HCT116 (cell line): ENCODE data around the gene KNDC1.

Experiments used
- EZH2 ChIP-seq: fragments of 200-600 bp; sonication (generic); IDR thresholded peaks from 2 replicates; pipeline ENCODE4 v1.6.1; 2017; ENCODE audit warnings: antibody characterized with exemption, mixed run types
- EZH2phosphoT487 ChIP-seq: fragments of 200-600 bp; IDR thresholded peaks from 2 replicates; pipeline ENCODE4 v1.6.1; 2018; ENCODE audit warnings: antibody characterized with exemption, borderline replicate concordance
- RAD21 ChIP-seq: IDR thresholded peaks from 2 replicates; pipeline ENCODE4 v1.6.1; 2012; ENCODE audit warnings: low read depth, mild to moderate bottlenecking
- TCF7L2 ChIP-seq: IDR thresholded peaks from 2 replicates; pipeline ENCODE4 v1.7.0; 2011; ENCODE audit warnings: borderline replicate concordance, inconsistent platforms; ENCODE audit not compliant: insufficient read depth, insufficient read length; ENCODE audit errors: extremely low read depth
- YY1 ChIP-seq: IDR thresholded peaks from 2 replicates; pipeline ENCODE4 v1.6.1; 2011; ENCODE audit warnings: low read length, low read depth, moderate library complexity, mild to moderate bottlenecking; ENCODE audit not compliant: insufficient replicate concordance; ENCODE audit errors: extremely low read depth
- TF ChIP-seq, protein P1 (sequence below): IDR thresholded peaks from 2 replicates; pipeline ENCODE4 v1.6.1; 2011; ENCODE audit warnings: mild to moderate bottlenecking, low read length, moderate library complexity; ENCODE audit not compliant: insufficient replicate concordance; ENCODE audit errors: extremely low read depth
- TF ChIP-seq, protein P2 (sequence below), 3 experiments: fragments of 200-600 bp in 1 of 3; sonication (generic) in 1 of 3; IDR thresholded peaks in 2 of 3; conservative IDR thresholded peaks in 1 of 3; 2 replicates each; pipeline ENCODE4 v1.5.1; 2012 to 2017; ENCODE audit warnings: low read depth in 2 of 3, low read length in 2 of 3, antibody characterized with exemption in 1 of 3, borderline replicate concordance in 1 of 3, control low read depth in 1 of 3, mild to moderate bottlenecking in 1 of 3, mixed read lengths in 1 of 3, mixed run types in 1 of 3, moderate library complexity in 1 of 3; ENCODE audit not compliant: insufficient read depth in 1 of 3
- TF ChIP-seq, protein P3 (sequence below): IDR thresholded peaks from 2 replicates; pipeline ENCODE4 v1.6.1; 2012; ENCODE audit warnings: low read depth
- TF ChIP-seq, protein P4 (sequence below): IDR thresholded peaks from 2 replicates; pipeline ENCODE4 v1.6.1; 2012

DNA sequence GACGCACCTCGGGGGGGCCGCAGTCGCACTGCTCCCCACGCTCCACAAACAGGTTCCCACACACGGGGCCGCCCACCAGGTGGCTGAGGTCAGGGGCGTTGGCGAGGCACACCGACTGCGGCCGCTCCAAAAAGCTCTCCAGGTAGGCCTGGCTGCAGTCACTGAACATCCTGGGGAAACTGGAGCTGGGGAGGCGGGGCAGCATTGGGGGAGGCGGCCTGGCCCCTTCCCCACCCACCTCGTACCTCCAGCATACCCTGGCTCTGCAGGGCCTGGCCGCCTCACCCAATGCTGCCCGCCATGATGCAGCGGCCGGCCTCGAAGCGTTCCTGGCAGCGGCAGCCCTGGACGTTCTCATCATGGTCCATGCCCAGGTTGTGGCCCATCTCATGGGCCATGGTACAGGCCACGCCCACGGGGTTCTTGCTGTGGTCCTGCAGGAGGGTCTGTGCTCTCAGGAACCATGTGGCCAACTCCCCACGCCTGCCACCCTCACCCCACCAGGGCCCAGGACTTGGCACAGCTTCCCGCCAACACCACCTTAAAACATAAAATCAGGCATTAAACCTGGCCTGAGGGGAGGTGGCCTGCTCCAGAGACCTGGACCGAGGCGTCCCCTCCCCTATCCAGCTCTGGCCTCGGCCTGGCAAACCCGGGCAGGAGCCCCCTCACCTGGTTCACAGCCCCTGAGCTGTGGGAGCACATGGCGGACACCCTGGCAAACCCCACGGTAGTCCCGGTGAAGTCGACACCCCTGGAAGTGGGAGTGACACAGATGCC lies 111.7 kb downstream of the KNDC1 start:
- TF ChIP-seq RAD21: no peak
- TF ChIP-seq, protein P1, sequence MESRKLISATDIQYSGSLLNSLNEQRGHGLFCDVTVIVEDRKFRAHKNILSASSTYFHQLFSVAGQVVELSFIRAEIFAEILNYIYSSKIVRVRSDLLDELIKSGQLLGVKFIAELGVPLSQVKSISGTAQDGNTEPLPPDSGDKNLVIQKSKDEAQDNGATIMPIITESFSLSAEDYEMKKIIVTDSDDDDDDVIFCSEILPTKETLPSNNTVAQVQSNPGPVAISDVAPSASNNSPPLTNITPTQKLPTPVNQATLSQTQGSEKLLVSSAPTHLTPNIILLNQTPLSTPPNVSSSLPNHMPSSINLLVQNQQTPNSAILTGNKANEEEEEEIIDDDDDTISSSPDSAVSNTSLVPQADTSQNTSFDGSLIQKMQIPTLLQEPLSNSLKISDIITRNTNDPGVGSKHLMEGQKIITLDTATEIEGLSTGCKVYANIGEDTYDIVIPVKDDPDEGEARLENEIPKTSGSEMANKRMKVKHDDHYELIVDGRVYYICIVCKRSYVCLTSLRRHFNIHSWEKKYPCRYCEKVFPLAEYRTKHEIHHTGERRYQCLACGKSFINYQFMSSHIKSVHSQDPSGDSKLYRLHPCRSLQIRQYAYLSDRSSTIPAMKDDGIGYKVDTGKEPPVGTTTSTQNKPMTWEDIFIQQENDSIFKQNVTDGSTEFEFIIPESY: no peak
- TF ChIP-seq, protein P2, sequence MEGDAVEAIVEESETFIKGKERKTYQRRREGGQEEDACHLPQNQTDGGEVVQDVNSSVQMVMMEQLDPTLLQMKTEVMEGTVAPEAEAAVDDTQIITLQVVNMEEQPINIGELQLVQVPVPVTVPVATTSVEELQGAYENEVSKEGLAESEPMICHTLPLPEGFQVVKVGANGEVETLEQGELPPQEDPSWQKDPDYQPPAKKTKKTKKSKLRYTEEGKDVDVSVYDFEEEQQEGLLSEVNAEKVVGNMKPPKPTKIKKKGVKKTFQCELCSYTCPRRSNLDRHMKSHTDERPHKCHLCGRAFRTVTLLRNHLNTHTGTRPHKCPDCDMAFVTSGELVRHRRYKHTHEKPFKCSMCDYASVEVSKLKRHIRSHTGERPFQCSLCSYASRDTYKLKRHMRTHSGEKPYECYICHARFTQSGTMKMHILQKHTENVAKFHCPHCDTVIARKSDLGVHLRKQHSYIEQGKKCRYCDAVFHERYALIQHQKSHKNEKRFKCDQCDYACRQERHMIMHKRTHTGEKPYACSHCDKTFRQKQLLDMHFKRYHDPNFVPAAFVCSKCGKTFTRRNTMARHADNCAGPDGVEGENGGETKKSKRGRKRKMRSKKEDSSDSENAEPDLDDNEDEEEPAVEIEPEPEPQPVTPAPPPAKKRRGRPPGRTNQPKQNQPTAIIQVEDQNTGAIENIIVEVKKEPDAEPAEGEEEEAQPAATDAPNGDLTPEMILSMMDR (IDR thresholded peaks at IDR 0.05 in 2 of 3, conservative IDR thresholded peaks at IDR 0.05 in 1 of 3; ENCODE audit: borderline replicate concordance in 1 of 3, insufficient read depth in 1 of 3, low read depth in 2 of 3, low read length in 2 of 3): no peak
- TF ChIP-seq EZH2: no peak
- TF ChIP-seq, protein P3, sequence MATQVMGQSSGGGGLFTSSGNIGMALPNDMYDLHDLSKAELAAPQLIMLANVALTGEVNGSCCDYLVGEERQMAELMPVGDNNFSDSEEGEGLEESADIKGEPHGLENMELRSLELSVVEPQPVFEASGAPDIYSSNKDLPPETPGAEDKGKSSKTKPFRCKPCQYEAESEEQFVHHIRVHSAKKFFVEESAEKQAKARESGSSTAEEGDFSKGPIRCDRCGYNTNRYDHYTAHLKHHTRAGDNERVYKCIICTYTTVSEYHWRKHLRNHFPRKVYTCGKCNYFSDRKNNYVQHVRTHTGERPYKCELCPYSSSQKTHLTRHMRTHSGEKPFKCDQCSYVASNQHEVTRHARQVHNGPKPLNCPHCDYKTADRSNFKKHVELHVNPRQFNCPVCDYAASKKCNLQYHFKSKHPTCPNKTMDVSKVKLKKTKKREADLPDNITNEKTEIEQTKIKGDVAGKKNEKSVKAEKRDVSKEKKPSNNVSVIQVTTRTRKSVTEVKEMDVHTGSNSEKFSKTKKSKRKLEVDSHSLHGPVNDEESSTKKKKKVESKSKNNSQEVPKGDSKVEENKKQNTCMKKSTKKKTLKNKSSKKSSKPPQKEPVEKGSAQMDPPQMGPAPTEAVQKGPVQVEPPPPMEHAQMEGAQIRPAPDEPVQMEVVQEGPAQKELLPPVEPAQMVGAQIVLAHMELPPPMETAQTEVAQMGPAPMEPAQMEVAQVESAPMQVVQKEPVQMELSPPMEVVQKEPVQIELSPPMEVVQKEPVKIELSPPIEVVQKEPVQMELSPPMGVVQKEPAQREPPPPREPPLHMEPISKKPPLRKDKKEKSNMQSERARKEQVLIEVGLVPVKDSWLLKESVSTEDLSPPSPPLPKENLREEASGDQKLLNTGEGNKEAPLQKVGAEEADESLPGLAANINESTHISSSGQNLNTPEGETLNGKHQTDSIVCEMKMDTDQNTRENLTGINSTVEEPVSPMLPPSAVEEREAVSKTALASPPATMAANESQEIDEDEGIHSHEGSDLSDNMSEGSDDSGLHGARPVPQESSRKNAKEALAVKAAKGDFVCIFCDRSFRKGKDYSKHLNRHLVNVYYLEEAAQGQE: no peak
- TF ChIP-seq TCF7L2: no peak
- TF ChIP-seq, protein P4, sequence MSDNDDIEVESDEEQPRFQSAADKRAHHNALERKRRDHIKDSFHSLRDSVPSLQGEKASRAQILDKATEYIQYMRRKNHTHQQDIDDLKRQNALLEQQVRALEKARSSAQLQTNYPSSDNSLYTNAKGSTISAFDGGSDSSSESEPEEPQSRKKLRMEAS: no peak
- no peak for TF ChIP-seq YY1
- TF ChIP-seq EZH2phosphoT487: no peak
